ENCODE measurements around the gene ANP32B.

Gene ANP32B

GRCh38 chr9:98064623-98065392 is 81.7 kb downstream of the ANP32B start:
- no peak for DNase-seq (ENCODE audit: low read depth in 3 of 3, low spot score in 1 of 3)

All from stimulated activated CD4-positive, alpha-beta T cell treated with anti-CD3 and anti-CD28 coated beads, TNF-alpha, amount 100 ng/mL, for 1 hour (primary cell).